Measurements from ENCODE around the gene SAA1. TPM values are rescaled to one million over a fixed set of nuclear protein-coding genes. Genes with fewer than 3 reads are reported as not detected.

SAA1 gene
- total RNA-seq, 1 donor from 2014 or later, result 70.4 TPM

GRCh38 chr11:18294862-18295261 is 28.8 kb downstream of the SAA1 start:
- no peak for DNase-seq (ENCODE audit: low spot score in 2 of 2)
- H3K9me3 ChIP-seq, result no peaks in the 10 kb centered on the region
- H3K36me3 ChIP-seq, result peaks cover 87 to 94% of the 10 kb centered on the region in 2 donors
- H3K27me3 ChIP-seq, result no peaks in the 10 kb centered on the region
- no peak for TF ChIP-seq CTCF (IDR thresholded peaks at IDR 0.05)
- no peak overlapping the region for H3K4me3 ChIP-seq
- H3K27ac ChIP-seq, result no peak overlapping the region
- H3K4me1 ChIP-seq, result no peaks in the 10 kb centered on the region
- intact Hi-C loops (cut with DNase I), result loop anchor here (10.0 kb wide), 1 partner anchor 210 kb away; no protein-coding TSS in a partner anchor

- Histone ChIP-seq H3K9me3 (no peaks in the 10 kb centered on the region), H3K27me3 (no peaks in the 10 kb centered on the region), H3K4me3 (no peak overlapping the region), H3K36me3 (peaks cover 86 to 93% of the 10 kb centered on the region in 2 donors), H3K4me1 (no peaks in the 10 kb centered on the region), H3K27ac (no peak overlapping the region)
- no peak for DNase-seq (ENCODE audit: low spot score in 2 of 2)
- TF ChIP-seq CTCF (IDR thresholded peaks at IDR 0.05), result no peak
- intact Hi-C loops (cut with DNase I), result loop anchor here (10.0 kb wide), 1 partner anchor 209 kb away; no protein-coding TSS in a partner anchor
Observed at GRCh38 chr11:18295316-18295715, 29.3 kb downstream of the SAA1 start.

- Histone ChIP-seq H3K27ac (no peak overlapping the region), H3K27me3 (no peaks in the 10 kb centered on the region), H3K36me3 (peaks cover 82 to 87% of the 10 kb centered on the region in 2 donors), H3K4me1 (no peaks in the 10 kb centered on the region), H3K9me3 (no peaks in the 10 kb centered on the region), H3K4me3 (no peak overlapping the region)
- intact Hi-C loops (cut with DNase I), result loop anchor here (10.0 kb wide), 1 partner anchor 205 kb away; no protein-coding TSS in a partner anchor
- DNase-seq (ENCODE audit: low spot score in 2 of 2), result no peak
- no peak for TF ChIP-seq CTCF (IDR thresholded peaks at IDR 0.05)
Observed at GRCh38 chr11:18299721-18300120, 33.7 kb downstream of the SAA1 start.

GRCh38 chr11:18304745-18305144 is 38.7 kb downstream of the SAA1 start:
- no peak overlapping the region for H3K4me3 ChIP-seq
- no peak for TF ChIP-seq CTCF (IDR thresholded peaks at IDR 0.05)

GRCh38 chr11:18307461-18308139 is 41.5 kb downstream of the SAA1 start:
- H3K27me3 ChIP-seq, result no peaks in the 10 kb centered on the region
- no peak for TF ChIP-seq CTCF (IDR thresholded peaks at IDR 0.05)
- H3K9me3 ChIP-seq, result no peaks in the 10 kb centered on the region
- peaks cover 2 to 9% of the 10 kb centered on the region in 2 donors for H3K4me1 ChIP-seq
- intact Hi-C loops (cut with DNase I), result no loop called here
- H3K4me3 ChIP-seq, result no peak overlapping the region
- H3K27ac ChIP-seq, result no peak overlapping the region
- H3K36me3 ChIP-seq, result peaks cover 60 to 80% of the 10 kb centered on the region in 2 donors
- no peak for DNase-seq (ENCODE audit: low spot score in 2 of 2)

More at GRCh38 chr11:18304745-18305144, 38.7 kb downstream of the SAA1 start:
- Histone ChIP-seq H3K9me3 (no peaks in the 10 kb centered on the region), H3K27ac (no peak overlapping the region), H3K4me1 (no peaks in the 10 kb centered on the region), H3K27me3 (no peaks in the 10 kb centered on the region), H3K36me3 (peaks cover 77 to 90% of the 10 kb centered on the region in 2 donors)
- intact Hi-C loops (cut with DNase I), result no loop called here
- DNase-seq (ENCODE audit: low spot score in 2 of 2), result no peak

All from ascending aorta (tissue), 2 donors.